ENCODE results near the gene MYOG. TPM values are rescaled to one million over a fixed set of nuclear protein-coding genes. Genes with fewer than 3 reads are reported as not detected.

The MYOG gene
- polyA plus RNA-seq, 1 donor (not counting 4 experiments of a cell fraction or from before 2014, with no cell fraction given), result not detected

DNA sequence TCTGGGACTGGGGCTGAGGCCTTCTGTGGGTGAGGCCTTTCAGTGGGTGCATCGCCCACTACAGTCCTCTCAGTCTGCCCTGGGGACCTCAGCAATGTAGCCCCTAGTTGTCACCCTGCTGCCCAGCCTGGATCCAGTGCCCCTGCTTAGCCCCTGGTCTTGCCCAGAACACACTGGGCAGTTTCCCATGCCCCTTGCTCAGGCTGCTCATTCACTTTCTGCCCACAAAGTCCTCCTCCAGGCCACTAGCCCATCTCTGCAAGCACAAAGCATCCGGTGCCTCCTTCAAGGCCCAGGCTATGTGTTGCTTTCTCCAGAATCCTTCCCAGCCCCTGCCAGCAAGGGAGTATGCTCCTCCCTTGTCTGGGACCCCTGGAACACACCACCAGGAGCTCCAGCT is 36.3 kb upstream of the MYOG start:
- Histone ChIP-seq H3K79me2 (ENCODE audit: control insufficient read depth, insufficient read depth, low read length) (no peaks in the 10 kb centered on the region), H3K9ac (ENCODE audit: control insufficient read depth, extremely low read depth, insufficient read depth, low read length) (no peak overlapping the region), H3K27ac (ENCODE audit: control insufficient read depth, insufficient read depth, low read length) (no peak overlapping the region), H3K27me3 (ENCODE audit: control insufficient read depth, extremely low read depth, insufficient read depth, low read length) (peaks cover 57% of the 10 kb centered on the region), H2AFZ (ENCODE audit: control insufficient read depth, low read length) (no peak overlapping the region), H3K36me3 (ENCODE audit: control insufficient read depth in 2 of 2, extremely low read depth in 1 of 2, insufficient read depth in 2 of 2, low read length in 2 of 2) (no peaks in the 10 kb centered on the region), H3K4me2 (ENCODE audit: control insufficient read depth, extremely low read depth, insufficient read depth, low read depth, low read length) (no peak overlapping the region), H3K9me1 (ENCODE audit: control insufficient read depth, extremely low read depth, insufficient read depth, low read length) (no peaks in the 10 kb centered on the region), H3K4me1 (ENCODE audit: control insufficient read depth, extremely low read depth, insufficient read depth, low read length) (no peaks in the 10 kb centered on the region), H3K4me3 (ENCODE audit: control insufficient read depth in 2 of 3, extremely low read depth in 1 of 3, insufficient read depth in 2 of 3, low read depth in 1 of 3, low read length in 3 of 3) (no peak overlapping the region), H3K9me3 (ENCODE audit: control insufficient read depth, low read depth, low read length) (no peaks in the 10 kb centered on the region), H4K20me1 (ENCODE audit: control insufficient read depth, extremely low read depth, insufficient read depth, low read length) (no peaks in the 10 kb centered on the region)
- DNase-seq (ENCODE audit: low read depth, low spot score), result no peak
- FAIRE-seq, result no peak
- TF ChIP-seq, protein P1, sequence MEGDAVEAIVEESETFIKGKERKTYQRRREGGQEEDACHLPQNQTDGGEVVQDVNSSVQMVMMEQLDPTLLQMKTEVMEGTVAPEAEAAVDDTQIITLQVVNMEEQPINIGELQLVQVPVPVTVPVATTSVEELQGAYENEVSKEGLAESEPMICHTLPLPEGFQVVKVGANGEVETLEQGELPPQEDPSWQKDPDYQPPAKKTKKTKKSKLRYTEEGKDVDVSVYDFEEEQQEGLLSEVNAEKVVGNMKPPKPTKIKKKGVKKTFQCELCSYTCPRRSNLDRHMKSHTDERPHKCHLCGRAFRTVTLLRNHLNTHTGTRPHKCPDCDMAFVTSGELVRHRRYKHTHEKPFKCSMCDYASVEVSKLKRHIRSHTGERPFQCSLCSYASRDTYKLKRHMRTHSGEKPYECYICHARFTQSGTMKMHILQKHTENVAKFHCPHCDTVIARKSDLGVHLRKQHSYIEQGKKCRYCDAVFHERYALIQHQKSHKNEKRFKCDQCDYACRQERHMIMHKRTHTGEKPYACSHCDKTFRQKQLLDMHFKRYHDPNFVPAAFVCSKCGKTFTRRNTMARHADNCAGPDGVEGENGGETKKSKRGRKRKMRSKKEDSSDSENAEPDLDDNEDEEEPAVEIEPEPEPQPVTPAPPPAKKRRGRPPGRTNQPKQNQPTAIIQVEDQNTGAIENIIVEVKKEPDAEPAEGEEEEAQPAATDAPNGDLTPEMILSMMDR (optimal IDR thresholded peaks at IDR 0.05 in 1 of 3, IDR thresholded peaks at IDR 0.05 in 1 of 3, conservative IDR thresholded peaks at IDR 0.05 in 1 of 3; ENCODE audit: extremely low read depth in 1 of 3, insufficient read depth in 2 of 3, low read length in 3 of 3), result no peak
- no peak for TF ChIP-seq EZH2 (IDR thresholded peaks at IDR 0.05; ENCODE audit: low read length)
- dilution Hi-C loops (cut with MboI; ENCODE audit: extremely low pct_ligation_motif_present, low sequenced_read_pairs), result no loop called here

DNA sequence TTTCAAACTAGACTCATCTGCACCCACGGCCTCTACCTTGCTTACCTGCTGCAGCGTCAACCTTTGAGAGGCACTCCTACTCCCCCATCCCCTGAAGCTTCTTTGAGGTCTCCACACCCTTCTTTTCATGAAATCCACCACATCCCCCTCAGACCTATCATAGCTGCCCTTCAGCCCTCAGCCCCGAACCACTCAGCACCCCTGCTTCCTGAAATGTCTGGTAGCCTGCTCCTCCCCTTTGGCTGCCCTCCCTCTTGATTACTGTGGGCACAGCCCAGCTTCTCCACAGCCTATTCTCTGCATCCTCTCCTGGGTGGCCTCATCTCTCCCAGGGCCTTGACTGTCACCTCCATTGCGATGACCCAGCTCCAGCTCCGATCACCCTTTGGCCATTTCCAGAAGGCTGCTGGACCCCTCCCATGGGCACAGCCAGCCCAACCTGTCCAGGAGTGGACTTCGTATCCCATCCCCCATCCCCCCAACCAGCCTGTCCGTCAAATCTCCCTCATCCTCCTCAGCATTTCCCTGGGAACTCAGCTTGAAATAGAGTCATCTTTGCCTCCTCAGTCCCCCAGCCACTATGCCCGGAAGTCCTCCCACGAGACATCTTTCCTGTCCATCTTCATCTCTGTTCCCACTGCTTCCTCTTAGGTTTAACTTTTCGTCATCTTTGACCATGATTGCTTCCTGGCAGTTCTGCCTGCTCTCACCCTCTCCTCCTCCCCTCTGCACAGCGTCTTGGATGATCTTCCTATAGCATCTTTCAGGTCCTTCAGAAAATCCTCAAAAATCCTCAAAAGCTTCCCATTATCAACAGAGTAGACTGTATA is 35.6 kb upstream of the MYOG start:
- no peaks in the 10 kb centered on the region for H3K79me2 ChIP-seq (ENCODE audit: control insufficient read depth, insufficient read depth, low read length)
- no peaks in the 10 kb centered on the region for H3K36me3 ChIP-seq (ENCODE audit: control insufficient read depth in 2 of 2, extremely low read depth in 1 of 2, insufficient read depth in 2 of 2, low read length in 2 of 2)
- no peak overlapping the region for H3K27ac ChIP-seq (ENCODE audit: control insufficient read depth, insufficient read depth, low read length)
- no peak for DNase-seq (ENCODE audit: low read depth, low spot score)
- no peak overlapping the region for H3K9ac ChIP-seq (ENCODE audit: control insufficient read depth, extremely low read depth, insufficient read depth, low read length)
- TF ChIP-seq, protein P1 (optimal IDR thresholded peaks at IDR 0.05 in 1 of 3, IDR thresholded peaks at IDR 0.05 in 1 of 3, conservative IDR thresholded peaks at IDR 0.05 in 1 of 3; ENCODE audit: extremely low read depth in 1 of 3, insufficient read depth in 2 of 3, low read length in 3 of 3), result no peak
- TF ChIP-seq EZH2 (IDR thresholded peaks at IDR 0.05; ENCODE audit: low read length), result no peak
- H3K9me3 ChIP-seq (ENCODE audit: control insufficient read depth, low read depth, low read length), result no peaks in the 10 kb centered on the region
- no peak overlapping the region for H2AFZ ChIP-seq (ENCODE audit: control insufficient read depth, low read length)
- peaks cover 55% of the 10 kb centered on the region for H3K27me3 ChIP-seq (ENCODE audit: control insufficient read depth, extremely low read depth, insufficient read depth, low read length)
- no peak overlapping the region for H3K4me2 ChIP-seq (ENCODE audit: control insufficient read depth, extremely low read depth, insufficient read depth, low read depth, low read length)
- H3K4me1 ChIP-seq (ENCODE audit: control insufficient read depth, extremely low read depth, insufficient read depth, low read length), result no peaks in the 10 kb centered on the region
- no peaks in the 10 kb centered on the region for H3K9me1 ChIP-seq (ENCODE audit: control insufficient read depth, extremely low read depth, insufficient read depth, low read length)
- no peak for FAIRE-seq
- H3K4me3 ChIP-seq (ENCODE audit: control insufficient read depth in 2 of 3, extremely low read depth in 1 of 3, insufficient read depth in 2 of 3, low read depth in 1 of 3, low read length in 3 of 3), result no peak overlapping the region
- no peaks in the 10 kb centered on the region for H4K20me1 ChIP-seq (ENCODE audit: control insufficient read depth, extremely low read depth, insufficient read depth, low read length)
- dilution Hi-C loops (cut with MboI; ENCODE audit: extremely low pct_ligation_motif_present, low sequenced_read_pairs), result no loop called here
